Activated T-cell treated with anti-CD3 and anti-CD28 coated beads for 1 hour (primary cell): ENCODE data around the gene MEF2C.

ENCODE experiments used
- DNase-seq: peaks from one replicate; pipeline ENCODE4 v3.0.0-alpha.2; 2020; ENCODE audit warnings: low read depth

Gene MEF2C

DNA sequence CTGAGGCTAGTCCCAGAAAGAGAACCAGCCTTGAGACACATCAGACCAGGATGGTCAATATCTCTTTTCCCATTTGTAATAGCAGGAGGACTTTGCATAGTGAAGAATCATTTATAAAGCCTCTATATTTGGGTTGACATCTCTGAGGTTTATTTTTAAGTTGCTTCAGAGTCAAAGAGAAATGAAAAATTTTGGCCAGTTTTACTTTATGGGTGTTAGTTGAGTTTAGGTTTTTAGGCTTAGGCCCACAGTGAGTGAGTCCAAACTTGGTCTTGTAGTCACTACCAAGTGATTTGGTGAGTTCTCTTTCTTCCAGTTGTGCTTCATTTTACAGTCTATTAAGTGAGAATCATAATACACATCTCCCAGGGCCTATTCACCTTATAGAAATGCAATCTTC lies 5.3 kb upstream of the MEF2C start:
- no peak for DNase-seq

DNA sequence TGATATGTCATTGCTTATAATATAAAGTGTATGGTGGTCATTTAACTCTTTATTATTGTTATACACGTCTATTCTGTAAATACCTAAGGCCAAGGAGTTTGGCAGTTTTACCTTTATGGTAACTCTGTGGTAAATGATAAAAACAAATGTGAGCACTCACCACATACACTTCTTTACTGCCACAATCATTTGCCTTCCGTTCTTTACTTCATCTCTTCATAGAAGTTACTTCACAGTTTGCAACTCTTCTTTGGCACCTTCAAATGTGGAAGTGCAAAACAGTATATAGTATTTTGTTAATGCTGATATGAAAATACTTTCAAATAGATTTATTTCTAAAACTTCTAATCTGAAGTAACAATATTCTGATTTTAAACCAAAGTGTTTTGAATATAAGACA lies 4.4 kb upstream of the MEF2C start:
- no peak for DNase-seq

DNA sequence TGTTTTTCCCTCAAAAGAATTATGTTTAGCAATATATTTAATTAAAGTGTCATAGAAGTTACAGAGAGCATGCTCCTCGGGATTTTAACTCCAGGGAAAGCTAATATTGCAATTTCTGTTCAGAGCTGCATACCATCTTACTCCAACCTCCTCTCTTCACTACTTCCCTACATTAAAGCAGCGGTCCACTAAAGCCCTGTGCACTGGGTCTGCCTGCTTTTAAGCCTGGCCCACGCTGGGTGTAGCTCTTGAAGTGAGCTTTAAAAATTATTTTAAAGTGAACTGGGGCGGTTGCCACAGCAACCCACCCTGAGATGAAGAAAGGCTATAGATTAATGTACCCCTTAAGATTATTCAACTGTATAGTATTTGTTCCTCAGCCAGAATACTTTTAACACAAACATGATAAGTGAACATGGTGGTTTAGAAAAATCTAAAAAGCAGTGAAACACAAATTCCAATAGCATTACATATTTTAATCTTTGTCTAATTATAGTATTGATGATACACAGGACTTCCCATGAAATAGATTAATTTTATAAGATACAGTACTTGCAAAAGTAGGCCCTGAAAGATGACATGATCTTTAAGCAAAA lies 3.9 kb upstream of the MEF2C start:
- no peak for DNase-seq

DNA sequence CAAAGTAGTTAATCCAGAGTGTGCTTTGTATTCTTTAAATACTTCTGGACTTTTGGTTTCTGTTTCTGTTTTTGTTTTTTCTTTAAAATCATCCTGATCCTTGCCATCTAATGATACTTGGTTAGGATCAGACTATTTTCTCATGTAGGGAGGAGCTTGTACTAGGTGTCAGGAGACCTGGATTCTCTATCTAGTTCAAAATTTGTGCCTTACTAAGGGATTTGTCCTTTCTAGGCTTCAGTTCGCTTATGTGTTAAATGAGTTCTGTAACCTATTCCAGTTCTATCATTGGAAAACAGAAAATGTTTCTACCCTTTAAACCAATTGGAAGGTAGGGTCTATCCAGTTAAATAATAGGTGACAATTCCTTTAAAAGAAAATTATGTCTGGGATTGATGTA lies 3.3 kb upstream of the MEF2C start:
- DNase-seq: no peak

DNA sequence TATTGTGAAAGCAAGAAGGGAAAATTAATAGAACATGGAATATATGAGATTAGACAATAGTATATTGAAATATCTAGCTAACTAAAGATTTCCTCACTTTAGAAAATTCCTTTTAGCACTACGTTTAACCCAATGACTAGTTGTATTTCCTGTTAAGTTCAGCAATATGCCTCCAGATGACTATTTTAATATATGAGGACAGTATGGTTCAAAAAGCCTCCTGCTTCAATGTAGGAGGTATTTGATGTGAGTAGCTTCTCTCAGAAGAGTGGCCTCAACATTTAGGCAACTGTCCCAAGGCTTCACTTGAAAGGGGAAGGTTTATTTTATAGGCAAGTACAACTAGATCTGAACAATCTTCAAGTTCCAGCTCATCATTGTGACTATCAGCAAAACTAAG lies 2.0 kb upstream of the MEF2C start:
- no peak for DNase-seq

DNA sequence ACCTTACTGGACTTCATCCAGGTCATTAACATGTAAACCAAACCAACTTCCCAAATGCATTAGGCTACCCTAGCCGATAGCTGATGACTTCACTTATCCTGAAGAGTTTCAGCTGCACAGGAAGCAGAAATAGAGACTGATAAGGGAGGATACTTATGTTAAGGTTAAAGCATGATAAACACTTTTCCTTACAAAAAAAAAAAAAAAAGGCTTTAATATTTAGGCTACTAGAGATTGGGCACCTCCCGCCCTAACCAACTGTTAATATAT lies 1.6 kb upstream of the MEF2C start:
- DNase-seq: no peak

DNA sequence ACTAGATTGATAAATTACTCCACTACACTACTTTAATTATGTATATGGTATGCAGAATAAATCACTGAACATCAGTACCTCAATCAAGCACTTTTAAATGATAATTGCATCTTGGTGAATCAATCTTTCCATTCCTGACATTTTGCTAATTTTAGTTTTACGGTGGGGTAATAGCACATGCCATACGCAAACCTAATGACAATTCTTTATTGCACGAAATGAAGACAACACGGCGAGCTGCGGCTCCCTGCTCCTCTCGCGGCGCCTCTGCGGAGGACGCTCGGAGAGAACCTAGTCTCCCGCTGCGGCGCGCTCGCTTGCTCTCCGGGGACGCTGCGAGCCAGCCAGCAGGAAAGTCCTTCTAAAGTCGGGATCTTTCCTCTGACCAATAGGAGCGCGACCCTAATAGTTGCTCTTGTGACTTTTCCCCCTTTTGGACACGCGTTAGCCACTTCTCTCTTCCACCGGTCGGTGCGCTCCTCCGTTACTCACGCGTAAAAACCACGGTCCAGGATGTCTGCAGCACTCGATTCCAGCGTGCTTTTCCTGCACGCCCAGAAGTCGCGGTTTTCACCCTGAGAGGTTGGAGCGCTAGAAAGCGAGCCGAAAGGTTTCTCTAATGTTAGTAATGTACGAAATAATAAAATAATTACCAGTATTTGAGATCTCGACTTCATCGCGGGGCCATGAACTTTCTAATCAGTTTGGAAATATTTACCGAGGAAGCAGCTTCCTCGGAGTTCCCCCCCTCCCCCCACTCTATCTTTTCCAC lies 1.0 kb upstream of the MEF2C start:
- DNase-seq: no peak

DNA sequence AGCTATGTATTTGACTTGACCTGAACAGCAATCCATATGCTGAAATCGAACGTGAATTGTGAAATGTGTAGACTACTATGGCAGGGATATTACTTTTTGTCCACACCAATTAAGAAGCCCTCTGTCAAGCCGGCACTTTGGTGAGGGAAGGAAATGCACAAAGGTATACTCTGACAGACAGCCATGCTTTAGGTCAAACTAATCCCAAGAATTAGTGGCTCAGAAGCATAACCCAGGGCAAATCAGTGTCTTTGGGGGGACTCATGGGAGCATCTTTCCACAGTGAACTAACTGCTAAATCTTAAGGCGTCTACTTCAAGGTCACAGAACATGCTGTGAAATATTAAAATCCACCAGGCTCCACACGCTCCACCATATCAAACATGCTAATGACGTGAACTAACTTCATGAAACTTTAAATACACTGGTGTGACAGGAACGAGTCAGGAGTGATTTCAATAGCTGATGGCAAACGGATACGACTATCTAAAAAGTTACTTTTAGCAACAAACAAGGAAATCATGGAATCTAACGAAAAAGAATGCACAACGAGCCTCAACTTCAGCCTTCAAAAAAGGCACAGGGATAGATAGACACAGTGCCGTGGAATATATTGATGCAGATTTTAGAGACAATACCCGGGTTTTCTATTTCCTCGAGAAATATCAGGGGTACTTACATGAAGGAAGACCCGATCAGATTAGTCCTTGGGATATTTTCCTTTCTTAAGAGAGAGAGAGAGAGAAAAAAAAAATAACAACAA lies 527 bp downstream of the MEF2C start:
- no peak for DNase-seq

DNA sequence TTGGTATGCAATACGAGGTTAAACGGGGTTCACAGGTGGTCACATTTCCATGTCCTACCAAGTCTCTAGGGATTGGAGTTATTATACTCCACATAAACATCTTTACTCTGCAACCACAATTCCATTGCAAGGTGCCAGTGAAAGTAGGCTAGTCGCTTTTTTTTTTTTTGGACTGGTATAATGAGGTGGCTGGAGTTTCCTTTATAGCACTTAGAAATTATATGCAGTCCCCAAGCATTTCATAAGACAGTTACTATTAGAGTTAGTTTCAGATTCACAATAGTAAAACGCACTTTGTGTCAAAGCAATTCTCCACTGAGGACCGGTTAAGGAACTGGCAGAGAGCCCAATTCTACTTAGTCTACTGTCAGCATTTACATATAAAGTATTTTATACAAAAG lies 1.4 kb downstream of the MEF2C start:
- DNase-seq: no peak

DNA sequence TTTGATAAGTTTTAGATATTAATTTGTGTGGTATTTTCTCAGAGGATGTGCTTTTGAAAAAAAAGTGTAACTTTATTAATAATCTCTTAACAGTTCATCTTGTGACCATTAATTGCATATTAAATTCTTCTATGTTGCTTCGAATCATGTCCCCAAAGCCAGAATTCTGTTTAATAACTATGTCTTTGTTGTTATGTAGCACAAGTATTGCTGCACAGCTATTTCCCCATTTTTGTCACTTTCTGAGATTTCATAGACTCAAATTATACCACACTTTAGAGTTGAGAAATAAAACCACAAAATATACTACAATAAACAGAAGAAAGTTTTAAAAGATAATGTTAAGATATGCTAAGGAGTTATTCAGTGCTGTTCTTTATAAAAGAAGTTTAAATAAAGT lies 2.8 kb downstream of the MEF2C start:
- DNase-seq: no peak

DNA sequence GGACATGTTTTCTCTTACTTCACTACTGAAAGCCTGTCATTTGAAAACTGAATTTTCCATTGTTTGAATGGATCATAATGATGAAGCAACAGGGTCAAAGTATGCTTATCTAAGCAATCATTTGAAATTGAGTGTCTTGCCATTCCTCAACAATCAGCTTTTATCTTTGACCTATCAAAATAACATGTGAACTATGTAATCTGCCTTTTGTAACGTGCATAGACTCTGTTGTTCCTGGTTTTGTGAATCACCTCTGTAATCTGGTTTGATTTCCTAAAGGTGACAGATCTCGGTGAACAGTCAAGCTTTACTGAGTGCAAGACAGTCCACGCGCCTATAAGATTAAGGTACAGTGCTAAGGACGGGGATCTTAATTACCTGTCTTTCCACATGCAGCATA lies 3.3 kb downstream of the MEF2C start:
- no peak for DNase-seq

DNA sequence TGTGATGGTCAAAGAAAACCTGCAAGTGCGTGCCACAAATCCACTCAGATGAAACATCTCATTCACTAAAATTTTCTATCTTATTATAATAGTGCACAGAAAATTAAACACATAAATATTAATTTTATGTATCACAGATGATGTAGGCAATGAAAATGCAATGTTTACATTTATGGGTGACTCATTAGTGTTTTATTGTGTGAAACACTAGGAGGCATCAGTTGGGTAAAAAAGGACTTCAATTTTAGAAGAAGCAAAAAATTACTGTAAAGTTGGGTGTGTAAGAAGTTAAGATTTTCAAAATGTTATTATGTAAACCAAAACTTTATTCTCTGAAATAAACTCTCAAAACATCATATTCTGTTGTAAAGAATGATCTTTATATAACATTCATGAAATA lies 4.0 kb downstream of the MEF2C start:
- no peak for DNase-seq

DNA sequence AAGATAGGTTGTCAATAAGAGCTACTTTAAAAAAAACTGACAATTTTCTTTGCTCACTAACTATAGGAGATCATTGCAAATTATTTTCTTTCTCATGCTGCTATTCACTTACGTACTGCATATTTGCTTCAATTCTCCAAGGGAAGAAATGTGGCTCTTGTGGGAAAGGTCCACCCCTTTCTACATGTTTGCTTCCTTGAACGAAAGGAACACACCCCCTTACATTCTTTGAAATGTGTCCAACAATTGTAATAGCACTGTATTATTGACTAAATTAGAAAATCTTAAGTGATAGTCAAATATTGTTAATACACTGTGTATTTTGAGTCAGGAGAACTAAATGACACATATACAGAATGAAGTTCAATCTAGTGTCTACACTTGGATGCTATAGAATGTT lies 5.2 kb downstream of the MEF2C start:
- DNase-seq: no peak

DNA sequence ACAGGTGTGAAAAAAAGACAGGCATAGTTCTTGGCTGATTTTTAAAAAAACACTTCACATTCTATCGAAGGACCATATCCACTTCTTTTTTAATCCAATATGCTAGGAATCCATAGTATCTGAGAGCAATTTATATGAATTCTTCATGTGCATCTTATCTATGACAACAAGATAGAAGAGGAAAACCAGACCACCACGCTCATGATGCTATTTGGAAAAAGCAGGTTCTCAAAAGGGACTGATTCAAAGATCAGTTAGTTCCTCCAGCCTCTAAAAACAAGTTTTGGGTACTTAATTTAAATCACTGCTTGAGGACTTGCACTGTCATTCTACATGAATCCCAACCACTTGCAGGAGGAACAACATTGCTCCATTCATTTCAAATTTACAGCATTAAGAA lies 6.3 kb downstream of the MEF2C start:
- DNase-seq: no peak

DNA sequence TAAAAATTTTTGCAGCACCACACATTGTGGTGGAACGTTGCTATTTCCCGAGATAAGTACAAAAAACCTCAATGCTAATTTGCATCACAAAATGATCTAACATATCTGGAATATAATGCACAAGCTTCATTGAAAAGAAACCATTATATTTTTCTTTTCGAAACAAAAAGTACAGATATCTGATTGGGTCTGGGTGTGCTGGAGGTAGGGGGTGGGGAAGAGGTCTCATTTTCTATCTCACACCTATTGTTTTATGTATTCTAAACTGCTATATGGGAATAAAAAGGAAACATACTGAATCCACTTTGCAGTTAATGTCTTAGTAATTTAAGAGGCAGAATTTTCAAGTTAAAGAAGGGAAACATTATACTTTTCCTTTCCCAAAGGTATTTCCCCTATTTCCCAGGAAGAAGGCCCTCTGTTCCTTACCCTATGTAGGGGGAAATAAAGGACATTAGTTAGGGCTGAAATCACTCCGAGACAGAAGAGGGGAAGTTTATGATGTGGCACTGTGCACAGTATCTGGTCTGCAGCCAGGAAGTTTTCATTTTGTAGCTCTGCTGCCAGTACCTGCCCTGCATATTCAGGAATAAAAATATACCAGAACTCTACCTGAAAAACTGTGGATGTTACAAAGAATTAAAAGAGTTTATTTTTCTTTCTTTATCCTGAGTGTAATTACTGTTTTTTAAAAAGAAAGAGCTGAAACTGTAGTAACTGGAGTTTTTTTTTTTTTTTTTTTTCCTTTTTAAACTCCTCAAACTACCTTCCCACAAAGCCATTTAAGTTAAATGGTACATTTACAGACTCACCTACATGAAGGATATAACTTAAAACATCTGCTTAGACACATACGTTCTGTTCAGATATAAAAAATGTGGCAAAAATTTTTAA lies 7.4 kb downstream of the MEF2C start:
- no peak for DNase-seq

DNA sequence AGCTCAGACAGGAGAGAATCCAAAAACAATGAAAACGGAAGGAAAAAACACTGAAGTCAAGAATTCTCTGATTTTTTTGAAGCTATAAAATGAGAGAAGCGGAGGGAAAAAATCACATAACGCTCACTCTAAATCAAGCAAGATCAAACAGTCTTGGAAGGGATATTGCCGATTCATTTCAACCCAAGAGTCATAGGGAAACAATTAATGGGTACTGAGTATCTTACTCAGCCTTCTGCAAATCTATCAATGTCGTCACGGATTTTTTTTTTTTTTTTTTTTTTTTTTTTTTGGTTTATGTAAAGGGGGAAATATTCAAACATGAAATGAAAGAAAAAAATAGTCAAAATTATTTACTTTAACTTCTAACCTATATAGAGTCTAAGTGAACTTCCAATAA lies 9.5 kb downstream of the MEF2C start:
- DNase-seq: no peak

DNA sequence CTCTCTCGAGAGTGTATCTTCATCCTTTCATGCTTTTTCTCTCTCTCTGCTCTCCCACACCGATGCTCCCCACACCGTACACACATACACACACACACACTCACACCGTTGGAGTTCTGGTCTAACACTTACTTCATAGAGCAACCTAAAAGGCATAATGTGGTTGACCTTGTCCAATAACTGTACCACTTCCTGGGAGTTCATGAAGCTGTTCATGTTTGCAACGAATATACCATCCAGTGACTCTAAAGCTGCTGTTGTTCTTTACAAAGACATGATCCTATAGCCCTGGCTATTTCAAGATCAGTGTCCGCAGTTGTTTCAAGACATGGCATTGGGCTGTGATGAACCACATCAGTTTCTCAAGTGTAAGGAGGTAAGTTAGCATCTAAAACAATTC lies 10.0 kb downstream of the MEF2C start:
- DNase-seq: no peak

DNA sequence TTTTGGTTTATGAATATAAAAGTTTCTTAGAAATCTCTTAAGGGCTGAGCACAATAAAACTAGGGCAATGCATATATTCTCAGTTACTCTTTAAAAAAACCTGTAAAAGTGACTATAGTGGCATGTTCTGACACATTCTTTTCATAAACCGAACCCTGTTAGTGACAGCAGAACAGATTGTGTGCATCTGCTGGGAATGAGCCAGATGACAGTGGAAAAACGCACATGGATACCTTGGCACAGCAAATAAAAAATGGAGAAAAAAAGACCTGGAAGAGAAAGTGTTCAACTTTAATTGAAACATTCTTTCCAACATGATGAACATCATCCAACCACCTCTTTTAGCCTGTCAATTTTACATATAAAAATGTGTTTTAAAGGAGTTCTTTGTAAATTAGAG lies 12.7 kb downstream of the MEF2C start:
- no peak for DNase-seq

DNA sequence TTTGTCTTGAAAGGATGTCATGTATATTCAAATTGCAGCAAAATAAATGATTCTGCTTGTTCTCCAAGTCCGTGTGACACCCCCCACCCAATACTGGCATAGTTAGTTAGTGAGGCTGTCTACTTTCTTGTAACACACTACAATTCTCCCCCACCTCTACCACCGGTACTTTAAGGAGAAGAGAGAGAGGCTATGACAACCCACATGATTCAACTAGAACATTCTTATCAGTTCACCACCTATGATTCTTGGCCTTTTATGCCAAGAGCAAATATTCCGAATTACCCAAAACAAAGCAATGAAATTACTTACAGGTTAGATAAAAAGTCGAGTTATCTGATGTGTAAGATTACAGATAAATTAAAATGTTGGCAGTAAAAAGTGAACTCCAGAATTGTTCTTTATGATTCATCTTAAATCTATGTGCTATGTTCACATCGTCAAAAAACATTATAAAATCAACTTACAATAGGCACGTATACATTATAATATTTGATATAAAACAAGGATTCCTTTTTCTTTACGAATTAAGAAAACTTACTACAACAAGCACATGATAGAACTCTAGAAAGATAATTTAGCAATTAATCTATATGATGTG lies 14.4 kb downstream of the MEF2C start:
- no peak for DNase-seq

DNA sequence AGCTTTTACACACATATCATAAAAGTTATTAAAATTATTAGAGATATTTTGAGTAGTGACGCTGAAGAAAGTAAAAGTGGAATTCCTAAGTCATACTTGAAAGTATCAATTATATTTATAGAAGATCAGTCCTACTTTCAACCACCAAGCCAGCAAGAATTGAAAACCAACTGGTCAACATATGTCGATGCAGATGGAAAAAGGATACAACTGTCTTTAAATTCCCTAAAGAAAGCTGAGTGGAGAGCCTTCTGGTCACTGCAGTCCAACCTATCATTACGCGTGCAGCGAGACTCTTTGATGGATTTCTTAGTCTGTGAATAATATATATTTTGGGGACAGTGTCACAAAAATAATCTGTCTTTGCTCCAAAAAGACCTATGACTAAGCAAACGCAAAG lies 15.3 kb downstream of the MEF2C start:
- DNase-seq: no peak

DNA sequence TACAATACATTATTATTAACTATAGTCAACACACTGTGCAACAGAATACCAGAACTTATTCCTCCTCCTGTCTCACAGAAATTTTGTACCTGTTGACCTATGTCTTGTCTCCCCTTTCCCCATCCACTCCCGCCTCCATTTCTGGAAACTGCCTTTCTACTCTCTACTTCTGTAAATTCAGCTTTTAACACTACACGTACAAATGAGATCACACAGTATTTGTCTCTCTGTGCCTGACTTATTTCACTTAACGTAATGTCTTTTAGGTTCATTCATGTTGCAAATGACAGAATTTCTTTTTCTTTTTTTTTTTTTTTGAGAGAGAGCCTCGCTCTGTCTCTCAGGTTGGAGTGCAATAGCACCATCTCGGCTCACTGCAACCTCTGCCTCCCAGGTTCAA lies 19.5 kb downstream of the MEF2C start:
- no peak for DNase-seq

DNA sequence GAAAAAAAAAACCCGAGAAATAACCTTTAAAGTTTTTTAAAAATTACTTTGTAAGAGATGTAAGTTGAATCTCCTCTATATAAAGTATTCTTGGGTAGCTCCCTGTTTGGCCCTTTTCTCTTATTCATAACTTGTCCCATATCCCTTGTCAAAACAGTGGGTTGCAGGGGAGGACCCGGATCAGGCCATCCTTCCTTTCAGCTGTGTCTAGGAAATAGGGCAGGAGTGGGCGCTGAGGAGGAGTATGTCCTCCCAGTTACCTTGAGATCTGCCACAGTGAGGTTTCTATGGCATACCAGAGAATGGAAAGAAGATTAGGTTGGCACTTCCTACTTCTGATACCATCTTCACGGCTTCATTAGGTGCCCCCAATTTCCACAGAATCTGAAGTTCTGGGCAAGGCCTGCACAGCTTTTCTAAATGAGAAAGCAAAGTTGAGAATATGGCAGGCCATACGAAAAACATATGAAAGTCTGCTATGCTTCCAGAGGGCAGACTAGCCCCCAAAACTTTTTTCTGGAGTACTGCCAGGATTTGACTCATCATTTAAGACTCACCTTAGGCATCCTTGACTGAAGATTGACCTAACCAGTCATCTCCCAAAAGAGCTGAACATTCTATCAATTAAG lies 20.3 kb downstream of the MEF2C start:
- no peak for DNase-seq
